ENCODE data around the gene MAPK12.

The MAPK12 gene

DNA sequence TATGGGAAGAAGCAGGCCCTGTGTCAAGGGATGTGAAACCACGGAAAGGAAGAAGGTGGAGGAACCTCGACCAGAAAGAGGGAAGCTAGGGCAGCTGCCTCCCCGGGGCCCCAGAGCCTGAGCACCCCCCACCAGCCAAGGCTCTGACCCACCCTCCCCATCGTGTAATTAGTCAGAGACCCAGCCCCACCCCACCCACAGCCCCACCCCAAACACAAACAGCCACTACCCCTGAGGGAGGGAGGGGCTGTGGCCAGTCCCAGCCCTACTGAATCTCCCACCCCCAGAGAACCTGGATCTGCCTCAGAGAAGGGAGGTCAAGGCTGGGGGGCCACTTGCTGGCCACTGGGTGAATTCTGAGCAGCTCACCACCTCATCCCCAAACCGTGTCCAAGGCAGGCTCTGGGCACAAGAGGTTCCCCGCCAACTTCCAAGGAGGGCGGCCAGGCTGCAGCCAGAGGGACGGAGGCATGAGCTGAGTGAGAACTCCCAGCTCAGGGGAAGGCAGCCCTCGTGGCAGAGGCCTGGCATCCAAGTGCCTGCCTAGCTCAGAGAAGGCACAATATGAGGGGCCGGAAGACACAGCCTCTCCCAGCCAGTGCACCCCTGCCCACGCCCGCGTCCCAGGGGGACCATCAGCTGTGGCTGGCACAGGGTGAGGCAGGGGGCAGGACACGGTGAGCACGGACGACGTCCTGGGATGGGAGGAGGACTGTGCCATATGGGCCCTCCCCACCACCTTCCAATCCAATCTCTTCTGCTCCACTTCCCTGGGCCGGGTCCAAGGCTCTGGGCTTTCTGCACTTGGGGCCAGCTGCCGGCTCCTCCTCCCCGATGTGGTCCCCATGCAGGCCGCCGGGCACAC, 43.3 kb upstream of the MAPK12 start:
- H3K36me3 ChIP-seq (ENCODE audit: control insufficient read depth, insufficient read depth, low read length) = peaks cover 4% of the 10 kb centered on the region
- H3K9me3 ChIP-seq (ENCODE audit: control insufficient read depth, insufficient read depth, low read length) = no peaks in the 10 kb centered on the region
- no peak overlapping the region for H3K9ac ChIP-seq (ENCODE audit: low read depth, low read length)
- H3K27me3 ChIP-seq (ENCODE audit: control insufficient read depth, insufficient read depth, low read length) = no peaks in the 10 kb centered on the region
- peaks cover 5% of the 10 kb centered on the region for H3K4me1 ChIP-seq (ENCODE audit: control insufficient read depth, insufficient read depth, low read length)
- H3K4me3 ChIP-seq (ENCODE audit: low read depth, low read length) = no peak overlapping the region

DNA sequence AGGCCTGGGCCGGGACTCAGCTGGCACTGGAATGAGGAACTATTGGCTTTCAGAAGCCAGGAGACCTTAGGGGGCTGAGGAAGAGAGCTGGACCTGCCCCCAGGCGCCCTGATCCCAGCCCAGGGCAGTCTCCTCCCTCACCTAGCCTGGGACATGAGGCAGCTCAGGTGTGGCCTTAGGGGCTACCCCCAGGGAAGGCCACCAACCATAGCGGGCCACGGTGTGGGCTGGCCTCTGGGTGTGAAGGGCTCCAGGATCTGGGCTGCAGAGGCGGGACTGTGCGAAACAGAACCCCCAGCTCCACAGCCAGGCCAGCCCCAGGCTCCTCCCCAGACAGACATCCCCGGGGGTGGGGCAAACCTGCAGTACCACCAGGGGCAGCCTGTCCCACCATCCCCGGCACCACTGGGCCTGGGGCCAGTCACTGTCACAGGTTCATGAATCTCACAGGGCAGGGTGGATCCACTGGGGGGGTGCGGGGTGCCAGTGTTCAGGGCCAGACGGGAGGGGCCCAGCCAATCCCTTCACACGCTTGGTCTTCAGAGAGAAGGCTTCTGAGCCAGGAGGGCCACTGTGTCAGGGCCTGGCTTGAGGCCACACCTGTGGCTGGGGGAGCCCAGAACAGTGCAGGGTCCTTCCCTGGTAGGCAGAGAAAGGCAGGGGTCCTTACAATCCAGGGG, 42.5 kb upstream of the MAPK12 start:
- Histone ChIP-seq H3K36me3 (ENCODE audit: control insufficient read depth, insufficient read depth, low read length) (peaks cover 4% of the 10 kb centered on the region), H3K9ac (ENCODE audit: low read depth, low read length) (peak overlapping the region; percentile 54), H3K27me3 (ENCODE audit: control insufficient read depth, insufficient read depth, low read length) (no peaks in the 10 kb centered on the region), H3K9me3 (ENCODE audit: control insufficient read depth, insufficient read depth, low read length) (no peaks in the 10 kb centered on the region), H3K4me3 (ENCODE audit: low read depth, low read length) (no peak overlapping the region), H3K4me1 (ENCODE audit: control insufficient read depth, insufficient read depth, low read length) (peaks cover 5% of the 10 kb centered on the region)

DNA sequence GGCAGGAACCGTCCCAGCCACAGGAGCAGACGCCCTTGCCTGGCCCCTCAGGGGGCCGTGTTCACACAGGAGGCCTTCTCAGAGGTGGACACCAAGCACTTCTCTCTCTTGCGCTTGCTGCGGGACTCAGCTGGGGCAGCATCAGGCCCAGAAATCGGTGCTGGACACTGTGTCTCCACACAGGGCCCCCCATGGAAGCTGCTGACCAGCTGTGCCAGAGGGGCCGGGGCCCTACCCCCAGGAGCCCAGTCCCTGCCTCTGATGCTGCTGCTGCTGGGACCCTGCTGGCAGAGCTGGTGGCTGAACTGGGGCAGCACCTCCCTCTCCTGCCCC, 42.0 kb upstream of the MAPK12 start:
- Histone ChIP-seq H3K27me3 (ENCODE audit: control insufficient read depth, insufficient read depth, low read length) (no peaks in the 10 kb centered on the region), H3K36me3 (ENCODE audit: control insufficient read depth, insufficient read depth, low read length) (peaks cover 4% of the 10 kb centered on the region), H3K9me3 (ENCODE audit: control insufficient read depth, insufficient read depth, low read length) (no peaks in the 10 kb centered on the region), H3K9ac (ENCODE audit: low read depth, low read length) (peak overlapping the region; percentile 54), H3K4me3 (ENCODE audit: low read depth, low read length) (no peak overlapping the region), H3K4me1 (ENCODE audit: control insufficient read depth, insufficient read depth, low read length) (peaks cover 5% of the 10 kb centered on the region)

DNA sequence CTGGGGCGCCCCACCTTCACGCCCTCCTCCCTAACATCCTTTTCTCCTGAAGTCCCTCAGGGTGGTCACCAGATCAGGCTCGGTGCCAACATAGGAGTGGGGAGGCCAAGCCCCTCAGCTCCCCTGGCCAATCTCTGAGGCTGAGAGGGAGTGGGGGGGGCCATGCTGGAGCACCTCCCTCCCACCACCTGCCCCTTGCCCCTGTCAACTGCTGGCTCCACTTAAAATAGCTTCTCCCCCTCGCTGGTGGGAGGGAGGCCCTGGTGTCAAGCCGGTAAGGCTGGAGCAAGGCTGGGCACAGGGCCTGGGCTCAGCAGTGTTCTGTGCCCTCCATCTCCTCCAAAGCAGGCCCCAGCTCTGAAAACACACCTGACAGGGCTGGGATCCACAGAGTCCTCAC, 41.1 kb upstream of the MAPK12 start:
- H3K9ac ChIP-seq (ENCODE audit: low read depth, low read length) = no peak overlapping the region
- H3K9me3 ChIP-seq (ENCODE audit: control insufficient read depth, insufficient read depth, low read length) = no peaks in the 10 kb centered on the region
- peaks cover 5% of the 10 kb centered on the region for H3K4me1 ChIP-seq (ENCODE audit: control insufficient read depth, insufficient read depth, low read length)
- no peaks in the 10 kb centered on the region for H3K27me3 ChIP-seq (ENCODE audit: control insufficient read depth, insufficient read depth, low read length)
- H3K4me3 ChIP-seq (ENCODE audit: low read depth, low read length) = no peak overlapping the region
- peaks cover 4% of the 10 kb centered on the region for H3K36me3 ChIP-seq (ENCODE audit: control insufficient read depth, insufficient read depth, low read length)

- no peaks in the 10 kb centered on the region for H3K27me3 ChIP-seq (ENCODE audit: control insufficient read depth, insufficient read depth, low read length)
- H3K4me3 ChIP-seq (ENCODE audit: low read depth, low read length) = no peak overlapping the region
- H3K4me1 ChIP-seq (ENCODE audit: control insufficient read depth, insufficient read depth, low read length) = peaks cover 5% of the 10 kb centered on the region
- H3K36me3 ChIP-seq (ENCODE audit: control insufficient read depth, insufficient read depth, low read length) = peaks cover 4% of the 10 kb centered on the region
- H3K9me3 ChIP-seq (ENCODE audit: control insufficient read depth, insufficient read depth, low read length) = no peaks in the 10 kb centered on the region
- H3K9ac ChIP-seq (ENCODE audit: low read depth, low read length) = no peak overlapping the region
Measured at GRCh38 chr22:50302041-50302541, 40.6 kb upstream of the MAPK12 start.

GRCh38 chr22:50301581-50301991, 40.1 kb upstream of the MAPK12 start:
- Histone ChIP-seq H3K27me3 (ENCODE audit: control insufficient read depth, insufficient read depth, low read length) (no peaks in the 10 kb centered on the region), H3K9me3 (ENCODE audit: control insufficient read depth, insufficient read depth, low read length) (no peaks in the 10 kb centered on the region), H3K9ac (ENCODE audit: low read depth, low read length) (no peak overlapping the region), H3K36me3 (ENCODE audit: control insufficient read depth, insufficient read depth, low read length) (peaks cover 4% of the 10 kb centered on the region), H3K4me1 (ENCODE audit: control insufficient read depth, insufficient read depth, low read length) (peaks cover 5% of the 10 kb centered on the region), H3K4me3 (ENCODE audit: low read depth, low read length) (no peak overlapping the region)

- H3K4me3 ChIP-seq (ENCODE audit: low read depth, low read length) = no peak overlapping the region
- no peaks in the 10 kb centered on the region for H3K9me3 ChIP-seq (ENCODE audit: control insufficient read depth, insufficient read depth, low read length)
- H3K27me3 ChIP-seq (ENCODE audit: control insufficient read depth, insufficient read depth, low read length) = no peaks in the 10 kb centered on the region
- peaks cover 2% of the 10 kb centered on the region for H3K4me1 ChIP-seq (ENCODE audit: control insufficient read depth, insufficient read depth, low read length)
- H3K36me3 ChIP-seq (ENCODE audit: control insufficient read depth, insufficient read depth, low read length) = peaks cover 4% of the 10 kb centered on the region
- H3K9ac ChIP-seq (ENCODE audit: low read depth, low read length) = no peak overlapping the region
Measured at GRCh38 chr22:50300620-50301257, 39.3 kb upstream of the MAPK12 start.

GRCh38 chr22:50299785-50300619, 38.5 kb upstream of the MAPK12 start:
- H3K9me3 ChIP-seq (ENCODE audit: control insufficient read depth, insufficient read depth, low read length) = no peaks in the 10 kb centered on the region
- peaks cover 2% of the 10 kb centered on the region for H3K4me1 ChIP-seq (ENCODE audit: control insufficient read depth, insufficient read depth, low read length)
- peak overlapping the region; percentile 24 for H3K9ac ChIP-seq (ENCODE audit: low read depth, low read length)
- peak overlapping the region; percentile 46 for H3K4me3 ChIP-seq (ENCODE audit: low read depth, low read length)
- no peaks in the 10 kb centered on the region for H3K27me3 ChIP-seq (ENCODE audit: control insufficient read depth, insufficient read depth, low read length)
- peaks cover 4% of the 10 kb centered on the region for H3K36me3 ChIP-seq (ENCODE audit: control insufficient read depth, insufficient read depth, low read length)

- peak overlapping the region; percentile 24 for H3K9ac ChIP-seq (ENCODE audit: low read depth, low read length)
- peaks cover 4% of the 10 kb centered on the region for H3K36me3 ChIP-seq (ENCODE audit: control insufficient read depth, insufficient read depth, low read length)
- H3K4me1 ChIP-seq (ENCODE audit: control insufficient read depth, insufficient read depth, low read length) = peaks cover 2% of the 10 kb centered on the region
- no peaks in the 10 kb centered on the region for H3K9me3 ChIP-seq (ENCODE audit: control insufficient read depth, insufficient read depth, low read length)
- H3K4me3 ChIP-seq (ENCODE audit: low read depth, low read length) = peak overlapping the region; percentile 46
- H3K27me3 ChIP-seq (ENCODE audit: control insufficient read depth, insufficient read depth, low read length) = no peaks in the 10 kb centered on the region
Measured at GRCh38 chr22:50298937-50299784, 37.7 kb upstream of the MAPK12 start.

- Histone ChIP-seq H3K36me3 (ENCODE audit: control insufficient read depth, insufficient read depth, low read length) (no peaks in the 10 kb centered on the region), H3K4me1 (ENCODE audit: control insufficient read depth, insufficient read depth, low read length) (peaks cover 2% of the 10 kb centered on the region), H3K27me3 (ENCODE audit: control insufficient read depth, insufficient read depth, low read length) (no peaks in the 10 kb centered on the region), H3K9me3 (ENCODE audit: control insufficient read depth, insufficient read depth, low read length) (no peaks in the 10 kb centered on the region), H3K9ac (ENCODE audit: low read depth, low read length) (no peak overlapping the region), H3K4me3 (ENCODE audit: low read depth, low read length) (no peak overlapping the region)
Measured at GRCh38 chr22:50298266-50298637, 36.8 kb upstream of the MAPK12 start.
